Heart right ventricle (tissue), 16 donors: Measurements from ENCODE around the gene TIAM1. TPM values are rescaled to one million over a fixed set of nuclear protein-coding genes. Genes with fewer than 3 reads are reported as not detected.

Source experiments
- ATAC-seq, 8 donors: fragments of 200-7000 bp; cut with Tn5 transposase; one replicate each; pipeline ENCODE4 v1.9.1; 2020; ENCODE audit warnings: mild to moderate bottlenecking in 8 of 8, moderate library complexity in 8 of 8, moderate number of reproducible peaks in 1 of 8
- DNase-seq, 2 donors: peaks; one replicate each; pipeline ENCODE4 v3.0.0-alpha.2; 2020
- H3K27ac ChIP-seq, 10 donors: fragments of 200-600 bp; sonication (generic) in 2 of 10; one replicate each; pipeline versions ENCODE4 v1.5.0 to v1.8.0; 2020 to 2022; ENCODE audit warnings: mild to moderate bottlenecking in 3 of 10
- H3K27me3 ChIP-seq, 7 donors: fragments of 200-600 bp; one replicate each; pipeline ENCODE4 v1.8.0; 2021 to 2022; ENCODE audit warnings: mild to moderate bottlenecking in 2 of 7
- H3K36me3 ChIP-seq, 9 donors: fragments of 200-600 bp; sonication (generic) in 1 of 9; one replicate each; pipeline versions ENCODE4 v1.5.0 to v1.8.0; 2020 to 2022; ENCODE audit warnings: mild to moderate bottlenecking in 2 of 9
- H3K4me1 ChIP-seq, 9 donors: fragments of 200-600 bp; sonication (generic) in 1 of 9; one replicate each; pipeline versions ENCODE4 v1.5.0 to v1.8.0; 2020 to 2022; ENCODE audit warnings: mild to moderate bottlenecking in 4 of 9
- H3K4me3 ChIP-seq, 10 donors: fragments of 200-600 bp; sonication (generic) in 2 of 10; one replicate each; pipeline versions ENCODE4 v1.5.0 to v1.8.0; 2020 to 2022; ENCODE audit warnings: mild to moderate bottlenecking in 7 of 10, moderate library complexity in 2 of 10
- H3K9me3 ChIP-seq, 11 donors: fragments of 200-600 bp in 10 of 11; sonication (generic) in 2 of 11; one replicate each; pipeline versions ENCODE4 v1.5.0 to v1.8.0; 2013 to 2022; ENCODE audit warnings: mild to moderate bottlenecking in 2 of 11, control low read depth in 1 of 11, moderate library complexity in 1 of 11
- CTCF ChIP-seq, 9 donors: fragments of 200-600 bp; sonication (generic) in 2 of 9; IDR thresholded peaks; one replicate each; pipeline versions ENCODE4 v1.5.0 to v1.8.0; 2021 to 2022; ENCODE audit warnings: antibody characterized with exemption in 9 of 9, mild to moderate bottlenecking in 5 of 9, moderate library complexity in 1 of 9
- WGBS, 2 donors: extraction: QIAGEN DNeasy Blood & Tissue Kit; methylation state at CpG; one replicate each; pipeline ENCODE4 v1.1.7; 2013; ENCODE audit warnings: inconsistent platforms in 1 of 2; 5-methylcytosine and 5-hydroxymethylcytosine counted together
- intact Hi-C, 10 donors: fragments of 100-400 bp; cut with DNase I; formaldehyde crosslinking; loops; one replicate each; pipeline versions ENCODE4 v1.11.1 to v1.14.2; 2022
- polyA plus RNA-seq, 2 donors: library from polyadenylated mRNA; stranded (reverse); fragments of 200-250 nt; gene quantifications; one replicate each; pipeline ENCODE4 v1.2.3, GENCODE V29; 2013
- total RNA-seq, 10 donors: library from RNA; stranded (reverse); fragmentation: NEBNext Ultra II Directional in 3 of 10; extraction: Animal tissue kit (Norgen Biotek cat#: 25700) in 3 of 10; gene quantifications; one replicate each; pipeline versions ENCODE4 v1.2.1 to v1.2.4, GENCODE V29; 2021 to 2023
- donor health status: Arrhythmogenic right ventricular cardiomyopathy.
- donor health status: ischemic (EF 13 %, LVEDD 7.1; RV severe dilation, severe dysfunction).
- donor health status: healthy with polysubstance abuse.
- donor health status: DM: no; HTN: yes; CAD: no.
- donor health status: DM: no; HTN: no; CAD: no.
- donor health status: ischemic (EF 25% LVEDD 6.9; RV normal size, moderate dysfunction).
- donor health status: ischemic (EF 25% LVEDD 5.7; RV mildly dilated, moderate dysfunction).
- donor health status: healthy.
- donor health status: DM: yes; HTN: yes; CAD: no.
- donor health status: Ischemic cardiomyopathy.
- donor health status: ischemic (EF 35%, LVEDD 5.7; RV mildly dilated, moderate dysfunction).
- donor health status: nonischemic (EF 11% LVEDD 7.7; RV severe dilation, severe dysfunction).
- donor health status: DM: yes; HTN: yes; CAD: no.
- donor health status: PGD.
- donor health status: ischemic (EF 29% LVEDD 5.4; RV normal size, mild dysfunction).
- donor health status: nonischemic (EF 23%, LVEDD 6.1; RV moderate dilation, normal function).

Gene TIAM1
- total and polyA plus RNA-seq, 12 donors, result 0.97 to 4.5 (median 2.0) TPM

DNA sequence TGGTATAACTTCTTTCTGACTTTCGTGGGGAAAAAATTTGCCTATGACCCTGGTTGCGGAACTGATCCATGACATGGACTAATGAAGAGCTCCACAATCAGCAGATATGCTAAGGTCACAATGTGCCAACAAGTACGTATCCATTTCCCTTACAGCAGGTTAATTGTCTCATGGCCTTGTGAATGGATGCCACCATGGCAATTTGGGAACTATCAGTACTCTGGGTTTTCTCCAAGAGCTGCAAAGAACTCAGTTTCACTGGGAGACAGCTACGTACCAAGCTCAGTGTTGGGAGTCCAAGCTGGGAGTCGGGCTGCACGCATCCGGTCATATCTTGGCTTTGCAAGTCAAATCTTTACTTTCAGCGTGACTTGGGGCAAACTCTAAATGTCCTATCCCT, 64.8 kb downstream of the TIAM1 start:
- Histone ChIP-seq H3K4me1 (peaks cover 0 to 13% (median 4%) of the 10 kb centered on the region in 9 donors), H3K9me3 (peaks cover 0 to 2% (median 0%) of the 10 kb centered on the region in 11 donors), H3K27ac (no peak overlapping the region), H3K27me3 (no peaks in the 10 kb centered on the region), H3K4me3 (no peak overlapping the region), H3K36me3 (no peaks in the 10 kb centered on the region)
- intact Hi-C loops, result no loop called here
- ATAC-seq, result no peak
- DNase-seq, result no peak
- TF ChIP-seq CTCF (IDR thresholded peaks at IDR 0.05), result no peak
- WGBS, 2 donors, result 95 to 98% methylated on average over 8 of the region's 8 CpGs

- intact Hi-C loops, result no loop called here
- no peaks in the 10 kb centered on the region for H3K27me3 ChIP-seq
- H3K9me3 ChIP-seq, result peaks cover 0 to 2% (median 0%) of the 10 kb centered on the region in 11 donors
- no peak for TF ChIP-seq CTCF (IDR thresholded peaks at IDR 0.05)
- ATAC-seq, result no peak
- H3K4me1 ChIP-seq, result peaks cover 0 to 13% (median 4%) of the 10 kb centered on the region in 9 donors
- 93 to 95% methylated on average over 11 of the region's 11 CpGs for WGBS, 2 donors
- H3K4me3 ChIP-seq, result no peak overlapping the region
- H3K27ac ChIP-seq, result no peak overlapping the region
- DNase-seq, result no peak
- H3K36me3 ChIP-seq, result no peaks in the 10 kb centered on the region
Observed at GRCh38 chr21:31278511-31279130, 65.4 kb downstream of the TIAM1 start.

- Histone ChIP-seq H3K36me3 (no peaks in the 10 kb centered on the region), H3K27me3 (no peaks in the 10 kb centered on the region), H3K27ac (no peak overlapping the region), H3K9me3 (peaks cover 0 to 6% (median 0%) of the 10 kb centered on the region in 11 donors), H3K4me1 (no peaks in the 10 kb centered on the region), H3K4me3 (no peak overlapping the region)
- no peak for TF ChIP-seq CTCF (IDR thresholded peaks at IDR 0.05)
- 88 to 90% methylated on average over 7 of the region's 7 CpGs for WGBS, 2 donors
- intact Hi-C loops, result no loop called here
- DNase-seq (no peak), ATAC-seq (no peak)
Observed at GRCh38 chr21:31276663-31277062, 67.4 kb downstream of the TIAM1 start.

- WGBS, 2 donors, result 80 to 93% methylated on average over 6 of the region's 6 CpGs
Observed at GRCh38 chr21:31275901-31276300, 68.2 kb downstream of the TIAM1 start.

More at GRCh38 chr21:31275901-31276300, 68.2 kb downstream of the TIAM1 start:
- Histone ChIP-seq H3K4me3 (no peak overlapping the region), H3K27me3 (no peaks in the 10 kb centered on the region), H3K9me3 (peaks cover 0 to 6% (median 0%) of the 10 kb centered on the region in 11 donors), H3K4me1 (no peaks in the 10 kb centered on the region), H3K27ac (no peak overlapping the region), H3K36me3 (no peaks in the 10 kb centered on the region)
- no peak for TF ChIP-seq CTCF (IDR thresholded peaks at IDR 0.05)
- intact Hi-C loops, result no loop called here
- ATAC-seq, result no peak
- DNase-seq, result no peak
